Activated T-helper 2 cell treated with anti-CD3 and anti-CD28 coated beads, Interferon-gamma antibody, Interleukin-2, Interleukin-4, amounts not matched to agents 10 μg/mL and 5 μg/mL and 100 μg/mL, durations not matched to agents 14 hours and 24 hours and 36 hours (primary cell): Measurements from ENCODE around the gene ANKRD39. TPM values are rescaled to one million over a fixed set of nuclear protein-coding genes. Genes with fewer than 3 reads are reported as not detected.

Experiments used
- DNase-seq: peaks from one replicate; pipeline ENCODE4 v3.0.0; 2021; ENCODE audit warnings: low spot score
- H3K27ac Mint-ChIP-seq: one replicate; pipeline ENCODE4 v1.8.0; 2021; ENCODE audit warnings: mixed read lengths
- H3K27me3 Mint-ChIP-seq: one replicate; pipeline ENCODE4 v1.8.0; 2021; ENCODE audit warnings: low read depth, mixed read lengths
- H3K36me3 Mint-ChIP-seq: one replicate; pipeline ENCODE4 v1.8.0; 2021; ENCODE audit warnings: low read depth, mixed read lengths
- H3K4me1 Mint-ChIP-seq: one replicate; pipeline ENCODE4 v1.8.0; 2021; ENCODE audit warnings: low read depth, mixed read lengths
- H3K4me3 Mint-ChIP-seq: one replicate; pipeline ENCODE4 v1.8.0; 2021; ENCODE audit warnings: low read depth, mild to moderate bottlenecking, moderate library complexity, mixed read lengths
- H3K9me3 Mint-ChIP-seq: one replicate; pipeline ENCODE4 v1.8.0; 2021; ENCODE audit warnings: mixed read lengths
- intact Hi-C: fragments of 100-400 bp; cut with micrococcal nuclease; formaldehyde crosslinking; loops from one replicate; pipeline ENCODE4 v1.15.1; 2023
- total RNA-seq: library from RNA; stranded (reverse); gene quantifications from 2 replicates; pipeline ENCODE4 v1.2.3, GENCODE V29; 2022

ANKRD39 gene
- total RNA-seq, 1 donor from 2014 or later, result 39.2 TPM

- no peaks in the 10 kb centered on the region for H3K4me1 Mint-ChIP-seq
- H3K4me3 Mint-ChIP-seq, result no peak overlapping the region
- H3K27me3 Mint-ChIP-seq, result no peaks in the 10 kb centered on the region
- intact Hi-C loops, result loop anchor here (5.0 kb wide), 2 partner anchors 38 to 163 kb away; partner anchors contain the start of genes CNNM4 and KANSL3
- H3K27ac Mint-ChIP-seq, result no peak overlapping the region
- H3K9me3 Mint-ChIP-seq, result no peaks in the 10 kb centered on the region
- H3K36me3 Mint-ChIP-seq, result no peaks in the 10 kb centered on the region
- DNase-seq, result no peak
Observed at GRCh38 chr2:96800061-96801004, 57.5 kb downstream of the ANKRD39 start.

- Mint-ChIP-seq H3K9me3 (no peaks in the 10 kb centered on the region), H3K4me3 (no peak overlapping the region), H3K27me3 (no peaks in the 10 kb centered on the region), H3K36me3 (no peaks in the 10 kb centered on the region), H3K27ac (no peak overlapping the region), H3K4me1 (no peaks in the 10 kb centered on the region)
- no peak for DNase-seq
- intact Hi-C loops, result no loop called here
Observed at GRCh38 chr2:96799623-96799935, 58.2 kb downstream of the ANKRD39 start.

GRCh38 chr2:96798733-96799622 is 58.8 kb downstream of the ANKRD39 start:
- no peaks in the 10 kb centered on the region for H3K27me3 Mint-ChIP-seq
- H3K9me3 Mint-ChIP-seq, result no peaks in the 10 kb centered on the region
- H3K4me3 Mint-ChIP-seq, result no peak overlapping the region
- intact Hi-C loops, result no loop called here
- H3K4me1 Mint-ChIP-seq, result no peaks in the 10 kb centered on the region
- H3K36me3 Mint-ChIP-seq, result no peaks in the 10 kb centered on the region
- no peak for DNase-seq
- H3K27ac Mint-ChIP-seq, result no peak overlapping the region

Other genes starting within 250 kb of the ANKRD39 start
- gene KANSL3, start 219.7 kb downstream of the ANKRD39 start, total RNA-seq, result 45.8 and 48.3 TPM in 2 replicates
- gene FER1L5, start 215.3 kb downstream of the ANKRD39 start, total RNA-seq, result not detected in 2 replicates
- gene LMAN2L, start 118.0 kb downstream of the ANKRD39 start, total RNA-seq, result 6.0 and 7.0 TPM in 2 replicates
- gene CNNM4, start 97.1 kb downstream of the ANKRD39 start, total RNA-seq, result 10.1 and 11.3 TPM in 2 replicates
- 28.7 and 30.4 TPM in 2 replicates for gene CNNM3, start 41.7 kb downstream of the ANKRD39 start, total RNA-seq
- gene ANKRD23, start 14.0 kb downstream of the ANKRD39 start, total RNA-seq, result 7.0 and 9.1 TPM in 2 replicates
- 32.0 and 36.1 TPM in 2 replicates for gene SEMA4C, start 12.1 kb upstream of the ANKRD39 start, total RNA-seq
- not detected in 2 replicates for gene FAM178B, start 128.6 kb upstream of the ANKRD39 start, total RNA-seq
- gene FAHD2B, start 236.9 kb upstream of the ANKRD39 start, total RNA-seq, result 27.1 and 29.0 TPM in 2 replicates